ENCODE data around the gene ZNF469. TPM values are rescaled to one million over a fixed set of nuclear protein-coding genes. Genes with fewer than 3 reads are reported as not detected.

ZNF469 gene
- polyA plus RNA-seq, 3 donors: 1.0 to 2.0 (median 1.8) TPM

DNA sequence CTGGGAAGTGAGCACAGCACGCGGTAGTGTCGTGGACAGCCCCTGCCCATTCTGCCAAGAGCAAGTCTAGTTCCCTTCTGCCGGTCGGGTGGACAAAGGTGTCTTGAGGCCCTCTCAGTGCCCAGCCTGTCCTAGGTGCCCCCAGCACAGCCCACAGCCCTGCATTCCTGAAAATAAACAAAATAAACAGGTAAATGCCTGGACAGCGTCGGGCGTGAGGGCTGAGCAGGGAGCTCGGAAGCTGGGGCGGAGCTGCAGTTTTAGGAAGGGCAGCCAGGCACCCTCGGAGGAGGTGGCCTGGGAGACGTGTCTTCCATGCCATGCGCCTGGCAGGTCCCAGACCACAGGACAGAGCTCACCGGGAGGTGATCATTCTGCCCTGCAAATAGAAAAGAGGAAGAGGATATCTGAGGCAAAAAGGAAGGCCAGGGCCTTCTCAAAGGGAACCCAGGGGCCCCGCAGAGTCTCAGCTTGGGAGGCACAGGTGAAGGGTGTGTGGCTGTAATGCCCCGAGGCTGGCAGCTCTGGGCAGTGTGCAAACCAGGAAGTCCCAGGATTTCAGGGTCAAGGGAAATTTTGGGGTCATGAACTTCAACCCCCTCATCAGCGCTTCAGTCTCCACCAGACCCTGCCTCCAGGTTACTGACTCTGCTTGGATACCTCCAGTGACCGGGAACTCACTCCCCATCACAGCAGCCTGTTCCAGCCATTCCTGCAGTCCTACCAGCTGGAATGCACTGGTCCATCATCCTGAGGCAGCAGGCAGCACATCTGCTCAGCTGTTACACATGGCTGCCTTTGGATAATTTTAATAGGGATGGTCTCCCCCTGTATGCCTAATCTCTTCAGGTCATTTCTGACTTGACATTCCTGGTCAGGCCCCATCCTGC is 1.7 kb downstream of the ZNF469 start:
- no peak for DNase-seq (ENCODE audit: extremely low read depth in 1 of 11, low read depth in 9 of 11, low spot score in 4 of 11)

DNA sequence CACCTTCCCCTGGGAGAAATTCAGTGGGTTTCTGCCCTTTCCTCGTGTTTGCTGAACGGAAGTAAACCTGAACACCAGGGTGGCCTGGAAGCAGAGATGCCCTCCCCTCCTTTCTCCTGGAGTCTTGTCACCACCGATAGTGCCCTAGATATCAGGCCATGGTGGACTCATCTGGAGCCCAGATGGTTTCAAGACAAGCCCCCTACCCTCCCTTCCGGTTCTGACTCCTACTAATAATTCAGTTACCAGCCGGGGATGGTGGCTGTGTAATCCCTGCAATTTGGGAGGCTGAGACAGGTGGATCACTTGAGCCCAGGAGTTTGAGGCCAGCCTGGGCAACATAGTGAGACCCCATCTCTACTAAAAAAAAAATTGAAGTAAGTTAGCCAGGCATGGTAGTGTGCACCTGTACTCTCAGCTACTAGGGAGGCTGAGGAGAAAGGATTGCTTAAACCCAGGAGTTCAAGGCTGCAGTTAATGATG is 2.4 kb downstream of the ZNF469 start:
- no peak for DNase-seq (ENCODE audit: extremely low read depth in 1 of 11, low read depth in 9 of 11, low spot score in 4 of 11)

DNA sequence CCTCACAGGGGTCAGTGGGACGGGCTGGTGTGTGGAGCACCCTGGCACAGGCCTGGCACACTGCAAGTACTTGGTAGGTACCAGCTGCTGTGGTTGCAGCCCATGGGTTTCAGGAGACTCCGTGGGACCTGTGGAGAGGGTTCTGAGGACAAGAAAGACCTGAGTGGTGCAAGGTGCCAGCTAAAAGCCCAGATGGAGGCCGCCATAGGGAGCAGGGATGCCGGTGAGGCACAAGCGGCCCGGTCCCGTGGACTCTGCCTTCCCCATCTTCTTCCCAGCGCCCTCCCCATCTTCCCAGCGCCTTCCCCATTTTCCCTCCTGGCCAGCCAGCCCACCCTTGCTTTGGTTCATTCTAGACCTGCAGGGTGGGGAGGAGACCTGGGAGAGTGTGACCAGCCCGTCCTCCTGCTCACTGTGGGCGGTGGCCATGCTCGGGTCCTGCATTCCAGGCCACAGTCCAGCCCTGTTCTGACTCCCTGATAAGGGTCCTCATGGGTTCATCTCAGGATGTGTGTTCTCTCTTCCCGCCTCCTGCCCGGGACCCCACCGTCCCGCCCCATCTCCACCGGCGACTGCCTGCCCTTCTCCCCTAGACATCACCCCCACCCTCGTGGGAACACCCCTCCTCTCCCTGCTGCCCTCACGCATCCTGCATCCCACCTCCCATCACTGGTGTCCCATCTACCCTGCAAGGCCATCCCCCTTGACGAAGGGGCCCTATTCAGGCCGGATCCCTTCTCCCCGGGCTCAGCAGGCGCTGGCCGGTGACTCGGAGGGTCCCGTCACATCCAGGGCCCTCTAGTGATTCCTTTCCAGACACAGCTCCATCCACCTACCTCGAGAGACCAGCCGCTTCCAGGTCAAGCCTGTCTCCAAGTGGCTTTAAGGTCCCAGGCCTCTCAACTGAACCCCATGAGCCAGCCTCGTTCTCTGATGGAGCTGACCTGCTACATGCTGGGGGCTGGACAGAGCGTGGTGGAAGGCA is 3.4 kb downstream of the ZNF469 start:
- no peak for DNase-seq (ENCODE audit: extremely low read depth in 1 of 11, low read depth in 9 of 11, low spot score in 4 of 11)

DNA sequence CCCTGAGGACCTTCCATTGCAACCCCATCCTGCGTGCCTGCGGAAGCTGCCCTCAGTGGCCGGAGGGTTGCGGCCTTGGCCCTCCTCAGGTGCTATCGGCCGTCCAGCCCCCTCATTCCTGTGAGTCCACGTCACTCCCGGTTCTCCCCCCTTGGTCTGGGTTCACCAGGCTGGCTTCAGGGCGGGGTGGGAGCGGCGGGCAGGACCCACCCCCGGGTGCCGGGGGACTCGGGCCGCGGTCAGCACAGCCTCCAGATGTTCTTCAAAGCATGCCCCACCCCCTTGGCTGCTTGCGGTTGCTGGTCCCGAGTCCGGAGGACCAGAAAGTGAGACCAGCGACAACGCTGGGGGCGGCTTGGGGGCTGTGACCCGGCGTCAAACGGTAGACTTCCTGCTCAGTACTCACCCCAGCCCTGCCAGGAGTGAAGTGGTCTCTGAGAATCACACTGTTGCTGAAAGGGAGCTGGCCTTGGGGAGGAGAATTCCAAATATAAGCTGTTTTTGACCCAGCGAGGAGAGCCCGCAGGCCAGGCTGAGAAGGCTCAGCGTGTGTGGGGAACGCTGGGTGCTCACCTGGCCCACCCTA is 4.5 kb downstream of the ZNF469 start:
- no peak for DNase-seq (ENCODE audit: extremely low read depth in 1 of 11, low read depth in 9 of 11, low spot score in 4 of 11)

DNA sequence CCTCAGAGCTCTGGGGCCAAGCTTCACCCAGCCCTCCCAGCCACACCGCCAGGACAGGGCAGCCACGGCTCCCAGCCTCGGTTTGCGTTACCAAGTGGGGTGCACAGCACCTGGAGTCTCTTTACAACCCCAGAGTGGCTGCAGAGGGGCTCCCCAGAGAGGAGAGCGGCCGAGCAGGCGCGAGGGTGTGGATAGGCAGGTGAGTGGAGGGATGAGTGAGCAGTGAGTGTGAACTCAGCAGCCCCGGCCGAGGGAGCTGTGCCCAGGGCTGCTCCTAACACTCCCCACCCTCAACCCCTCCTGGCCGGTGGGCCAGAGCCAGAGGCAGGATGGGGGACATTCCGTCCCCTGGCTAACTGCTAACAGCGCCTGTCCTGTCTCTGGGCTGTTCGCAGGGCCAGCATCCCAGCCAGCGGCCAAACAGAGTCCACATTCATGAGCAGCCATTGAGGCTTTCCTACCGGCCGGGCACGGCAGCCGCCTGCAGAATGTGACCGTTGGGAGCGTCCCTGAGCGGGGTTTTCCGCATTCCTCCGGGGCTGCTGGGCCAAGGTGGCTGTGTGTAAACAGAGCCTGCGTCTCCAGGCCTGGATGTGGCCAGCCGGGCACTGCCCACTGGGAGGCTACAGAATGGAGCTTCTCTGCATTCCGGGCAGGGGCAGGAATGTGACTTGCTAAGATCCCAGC is 5.3 kb downstream of the ZNF469 start:
- DNase-seq (ENCODE audit: extremely low read depth in 1 of 11, low read depth in 9 of 11, low spot score in 4 of 11): peak in 5 of 11 donors; percentile 41 to 62 (median 56)

DNA sequence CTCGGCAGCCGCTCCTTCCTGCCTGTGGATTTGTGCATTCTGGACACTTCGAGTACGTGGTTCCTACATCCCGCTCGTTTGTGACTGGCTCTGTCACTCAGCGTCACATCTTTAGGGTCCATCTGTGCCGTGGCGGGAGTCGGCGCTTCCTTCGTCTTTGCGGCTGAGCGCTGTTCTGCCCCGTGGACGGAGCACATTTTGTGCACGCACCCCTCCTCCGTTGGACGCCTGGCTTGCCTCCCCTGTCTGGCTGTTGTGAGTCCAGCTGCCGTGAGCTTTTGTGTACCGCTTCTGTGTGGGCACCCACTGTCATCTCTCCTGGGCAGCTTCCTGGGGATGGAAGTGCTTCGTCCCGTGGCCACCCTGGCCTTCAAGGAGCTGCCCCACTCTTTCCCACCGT is 6.4 kb downstream of the ZNF469 start:
- no peak for DNase-seq (ENCODE audit: extremely low read depth in 1 of 11, low read depth in 9 of 11, low spot score in 4 of 11)

DNA sequence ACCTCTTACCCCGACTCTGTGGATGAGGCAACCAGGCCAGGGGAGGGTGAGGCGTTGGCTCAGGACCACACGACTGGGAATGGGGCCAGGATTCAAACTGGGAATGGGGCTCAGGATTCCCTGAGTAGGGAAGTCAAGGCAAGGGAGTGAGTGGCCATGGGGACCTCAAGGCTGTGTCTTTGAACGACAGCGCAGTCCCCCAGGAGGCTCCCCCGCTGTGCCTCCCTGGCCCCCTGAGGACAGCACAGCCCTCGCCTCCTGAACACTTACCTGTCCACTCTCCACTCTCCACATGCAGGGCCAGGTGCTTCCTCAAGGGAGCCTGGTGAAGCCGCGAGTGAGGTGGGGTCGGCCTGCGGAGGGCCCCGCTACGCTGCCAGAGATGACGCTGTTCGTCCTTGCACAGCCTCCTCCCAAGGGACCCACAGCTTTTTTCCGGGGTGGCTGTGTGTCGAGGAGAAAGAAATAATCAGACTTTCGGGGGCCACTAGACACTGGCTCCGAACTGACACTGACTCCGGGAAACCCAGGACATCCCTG is 6.9 kb downstream of the ZNF469 start:
- no peak for DNase-seq (ENCODE audit: extremely low read depth in 1 of 11, low read depth in 9 of 11, low spot score in 4 of 11)

DNA sequence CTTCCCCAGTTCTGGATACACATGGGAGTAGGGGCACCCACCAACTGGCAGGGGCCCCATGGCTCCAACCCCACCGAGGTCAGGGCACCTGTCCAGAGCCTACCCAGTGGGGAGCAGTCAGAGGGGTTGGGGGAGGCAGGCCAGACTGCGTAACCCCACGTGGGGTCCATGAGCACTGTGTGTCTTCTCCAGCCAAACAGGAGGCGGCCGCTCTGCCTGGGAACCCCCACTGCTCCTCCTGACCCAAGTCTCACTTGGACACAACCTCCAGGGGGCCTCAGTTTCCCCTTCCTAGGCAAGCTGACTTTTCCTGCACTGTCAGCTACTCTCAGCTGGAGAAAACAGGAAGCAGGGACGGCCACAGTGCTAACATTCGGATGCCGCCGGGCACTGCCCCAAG is 7.5 kb downstream of the ZNF469 start:
- DNase-seq (ENCODE audit: extremely low read depth in 1 of 11, low read depth in 9 of 11, low spot score in 4 of 11): no peak

DNA sequence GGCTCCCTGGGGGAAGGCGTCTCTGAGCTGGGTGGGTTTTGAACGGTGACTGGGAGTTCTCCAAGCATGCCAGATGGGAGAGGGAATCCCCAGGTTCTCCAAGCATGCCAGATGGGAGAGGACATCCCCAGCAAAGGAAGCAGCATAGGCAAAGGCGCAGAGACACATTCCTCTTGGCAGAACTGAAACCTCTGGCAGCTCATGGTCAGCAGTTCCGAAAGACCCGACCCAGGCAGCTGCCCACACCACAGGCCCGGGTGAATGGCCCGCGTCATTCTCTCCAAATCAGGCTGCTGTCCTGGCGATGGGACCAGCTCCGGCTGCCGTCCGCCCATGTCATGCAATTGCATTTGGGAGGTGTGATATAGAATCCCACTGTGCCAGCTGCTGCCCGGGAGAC is 8.0 kb downstream of the ZNF469 start:
- DNase-seq (ENCODE audit: extremely low read depth in 1 of 11, low read depth in 9 of 11, low spot score in 4 of 11): no peak

DNA sequence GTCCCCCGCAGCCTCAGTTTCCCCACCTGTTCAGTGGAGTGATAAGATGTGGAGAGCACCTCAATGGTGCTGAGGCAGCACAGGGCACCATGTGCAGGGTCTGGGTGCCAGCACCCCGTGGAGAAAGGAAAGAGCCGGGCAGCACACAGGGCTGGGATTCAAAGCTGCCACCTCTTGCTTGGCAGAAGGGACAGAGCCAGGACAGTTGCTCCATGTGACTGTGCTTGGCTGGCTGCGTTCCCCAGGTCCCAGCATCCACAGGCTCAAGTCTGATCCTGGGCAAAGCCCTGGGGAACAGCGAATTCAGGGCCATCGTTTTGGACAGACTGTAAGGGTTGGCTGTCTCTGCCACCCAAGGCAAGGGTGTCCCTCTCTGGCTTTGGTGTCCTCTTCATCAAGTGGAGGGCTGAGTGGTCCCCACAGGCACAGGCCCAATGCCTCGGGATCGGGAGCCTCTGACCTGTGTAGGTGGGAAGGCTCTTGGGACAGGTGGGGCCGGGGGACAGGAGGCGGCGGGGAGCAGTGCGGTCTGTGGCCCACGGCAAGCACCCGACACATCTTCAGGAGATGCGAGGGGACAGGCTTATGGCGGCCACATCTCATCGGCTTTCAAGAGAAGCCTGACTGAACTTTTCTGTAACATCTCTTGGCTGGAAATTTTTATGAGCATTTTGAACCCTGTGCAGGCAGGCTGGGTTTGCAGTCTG is 8.5 kb downstream of the ZNF469 start:
- DNase-seq (ENCODE audit: extremely low read depth in 1 of 11, low read depth in 9 of 11, low spot score in 4 of 11): no peak

DNA sequence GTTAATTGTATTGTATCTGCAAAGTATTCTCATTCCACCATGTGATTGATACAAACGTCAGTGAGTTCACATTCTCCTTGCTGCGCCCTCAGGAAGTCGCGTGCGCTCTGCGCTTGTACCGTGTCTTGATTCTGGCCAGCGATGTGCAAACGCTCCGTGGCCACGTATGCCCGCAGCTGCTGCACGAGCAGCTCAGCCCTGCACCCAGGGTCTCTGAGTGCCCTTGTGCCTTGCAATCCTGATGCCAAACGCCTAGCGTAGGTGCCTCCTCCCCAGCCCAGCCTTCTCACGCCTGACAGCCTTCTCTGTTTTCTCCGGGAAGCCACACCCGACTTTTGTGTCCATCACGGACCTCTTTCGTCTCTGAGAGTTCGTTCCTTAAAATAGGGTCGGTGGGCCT is 9.4 kb downstream of the ZNF469 start:
- no peak for DNase-seq (ENCODE audit: extremely low read depth in 1 of 11, low read depth in 9 of 11, low spot score in 4 of 11)

DNA sequence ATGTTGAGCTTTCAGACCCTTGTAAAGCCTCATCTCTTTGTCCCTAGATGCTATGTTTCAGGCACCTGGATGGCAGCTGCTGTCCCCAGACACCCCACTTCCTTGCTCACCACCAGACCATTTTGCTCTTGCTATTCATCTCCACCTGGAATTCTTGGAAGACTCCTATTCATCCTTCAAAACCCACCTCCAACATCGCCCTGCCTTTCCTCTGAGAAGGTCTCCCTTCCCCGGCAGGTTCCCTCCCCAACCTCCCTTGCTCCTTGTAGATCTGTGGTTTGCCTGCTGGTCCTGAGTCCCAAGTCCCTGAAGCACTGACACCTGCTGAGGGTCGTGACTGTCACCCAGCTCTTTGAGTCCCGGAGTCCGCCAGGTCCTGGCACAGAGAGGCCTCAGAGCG is 9.9 kb downstream of the ZNF469 start:
- no peak for DNase-seq (ENCODE audit: extremely low read depth in 1 of 11, low read depth in 9 of 11, low spot score in 4 of 11)

DNA sequence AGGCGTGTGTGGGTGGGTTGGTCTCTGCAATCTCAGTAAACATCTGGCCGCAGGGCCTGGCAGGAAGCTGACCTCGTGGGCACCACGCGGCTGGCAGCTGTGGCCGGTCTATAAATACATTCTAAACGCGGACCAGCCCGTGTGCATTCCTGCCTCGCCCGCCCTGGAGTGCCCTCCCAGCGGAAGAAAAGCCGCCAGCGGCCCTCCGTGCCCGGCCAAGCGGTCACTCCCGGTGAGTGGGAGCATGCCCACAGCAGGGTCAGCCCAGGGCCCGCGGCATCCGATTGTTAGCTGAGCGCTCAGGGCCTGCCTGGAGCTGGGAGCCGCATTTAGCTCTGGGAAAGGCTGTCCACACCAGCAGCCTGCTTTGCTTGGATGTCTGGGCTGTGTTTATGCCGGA is 10.3 kb downstream of the ZNF469 start:
- DNase-seq (ENCODE audit: extremely low read depth in 1 of 11, low read depth in 9 of 11, low spot score in 4 of 11): peak in 1 of 11 donors; percentile 31

DNA sequence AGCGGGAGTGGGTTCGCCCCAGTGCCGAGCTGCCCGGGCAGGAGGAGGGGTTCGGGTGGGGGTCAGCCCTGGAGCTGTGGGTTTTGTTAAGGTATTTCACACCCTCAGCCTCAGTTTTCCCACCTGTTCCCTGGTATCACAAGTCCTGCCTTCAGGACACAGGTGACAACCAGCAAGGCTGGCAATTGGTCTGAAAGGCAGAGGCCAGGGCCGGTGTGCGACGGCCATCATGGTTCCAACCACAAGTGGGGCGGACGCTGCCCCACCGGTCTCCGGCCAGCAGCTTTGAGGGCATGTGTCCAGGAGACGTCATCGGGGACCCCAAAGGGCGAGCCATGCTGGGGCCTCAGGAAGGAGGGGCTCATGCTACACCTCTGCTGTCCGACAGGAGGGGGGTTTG is 10.8 kb downstream of the ZNF469 start:
- DNase-seq (ENCODE audit: extremely low read depth in 1 of 11, low read depth in 9 of 11, low spot score in 4 of 11): no peak

DNA sequence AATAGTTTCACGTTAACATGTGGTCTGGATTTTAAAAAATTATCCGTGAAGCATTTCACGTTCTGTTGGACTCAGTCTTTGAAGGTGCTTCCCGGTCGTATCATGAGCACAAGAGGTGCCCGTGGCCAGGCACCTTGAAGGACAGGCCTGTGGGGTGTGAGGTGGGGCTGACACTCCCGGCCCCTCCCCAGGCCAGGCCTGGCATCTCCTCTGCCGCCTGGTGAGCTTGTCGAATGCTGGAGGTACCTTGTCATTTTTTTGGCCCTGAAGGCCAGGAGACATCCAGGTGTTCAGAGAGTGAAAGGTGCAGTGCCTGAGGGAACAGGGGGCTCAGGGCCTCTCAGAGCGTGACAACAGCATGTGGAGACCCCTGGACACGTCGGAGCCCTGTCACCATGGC is 11.7 kb downstream of the ZNF469 start:
- DNase-seq (ENCODE audit: extremely low read depth in 1 of 11, low read depth in 9 of 11, low spot score in 4 of 11): no peak

DNA sequence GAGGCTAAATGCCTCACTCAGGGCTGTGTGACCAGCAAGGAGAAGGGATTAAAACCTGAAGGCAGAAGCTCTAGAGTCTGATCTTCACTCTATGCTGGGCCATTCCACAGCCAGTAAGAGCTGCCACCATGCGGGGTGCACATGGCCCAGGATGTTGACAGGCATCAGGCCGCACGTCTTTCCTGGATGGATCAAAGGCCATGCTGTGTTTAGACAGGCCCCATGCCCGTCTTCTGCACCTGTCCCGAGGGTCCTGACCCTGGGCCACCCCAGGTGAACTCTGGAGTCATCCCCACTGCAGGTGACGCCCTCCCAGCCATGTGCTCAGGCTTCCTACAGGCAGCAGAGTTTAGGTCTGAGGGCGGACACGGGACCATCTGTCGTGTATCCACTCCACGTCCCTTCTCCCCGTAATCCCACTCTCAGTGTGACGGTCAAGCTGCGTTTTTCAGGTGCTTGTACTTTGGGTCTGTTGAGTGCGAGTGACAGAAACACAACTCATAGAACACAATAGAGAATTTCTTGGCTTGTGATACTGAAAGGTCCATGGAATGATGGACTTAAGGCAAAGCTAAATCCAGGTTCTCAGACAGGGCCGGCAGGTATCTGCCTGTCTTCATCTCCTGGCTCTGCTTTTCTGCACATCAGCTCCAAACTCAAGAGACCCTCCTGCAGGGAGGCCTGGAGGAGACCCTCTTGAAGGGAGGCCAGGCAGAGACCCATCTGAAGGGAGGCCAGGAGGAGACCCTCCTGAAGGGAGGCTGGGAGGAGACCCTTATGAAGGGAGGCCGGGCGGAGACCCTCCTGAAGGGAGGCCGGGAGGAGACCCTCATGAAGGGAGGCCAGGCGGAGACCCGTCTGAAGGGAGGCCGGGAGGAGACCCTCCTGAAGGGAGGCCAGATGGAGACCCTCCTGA is 13.2 kb downstream of the ZNF469 start:
- no peak for DNase-seq (ENCODE audit: extremely low read depth in 1 of 11, low read depth in 9 of 11, low spot score in 4 of 11)

Measured in renal cortex interstitium (tissue), 11 donors.